Neural crest cell (in vitro differentiated cells): ENCODE results near the gene TRIM67. TPM values are rescaled to one million over a fixed set of nuclear protein-coding genes. Genes with fewer than 3 reads are reported as not detected.

ENCODE experiments used
- DNase-seq: peaks from one replicate; pipeline ENCODE4 v3.0.0; 2021; ENCODE audit warnings: low read depth, mixed read lengths, low spot score
- H3K27ac Mint-ChIP-seq: one replicate; pipeline ENCODE4 v1.8.0; 2021; ENCODE audit warnings: mild to moderate bottlenecking, mixed read lengths; ENCODE audit not compliant: unreplicated experiment
- H3K27me3 Mint-ChIP-seq: 2 replicates; pipeline ENCODE4 v1.8.0; 2021; ENCODE audit warnings: low read depth, mild to moderate bottlenecking, mixed read lengths
- H3K36me3 Mint-ChIP-seq: 2 replicates; pipeline ENCODE4 v1.8.0; 2021; ENCODE audit warnings: low read depth, mild to moderate bottlenecking, mixed read lengths
- H3K4me1 Mint-ChIP-seq: 2 replicates; pipeline ENCODE4 v1.8.0; 2021; ENCODE audit warnings: mixed read lengths
- H3K4me3 Mint-ChIP-seq: one replicate; pipeline ENCODE4 v1.8.0; 2021; ENCODE audit warnings: mild to moderate bottlenecking, mixed read lengths
- H3K9me3 Mint-ChIP-seq: 2 replicates; pipeline ENCODE4 v1.8.0; 2021; ENCODE audit warnings: mixed read lengths
- total RNA-seq: library from RNA; stranded (reverse); gene quantifications from 2 replicates; pipeline ENCODE4 v1.2.1, GENCODE V29; 2021
- TF ChIP-seq, protein P1 (sequence below): fragments of 200-600 bp; sonication (generic); conservative IDR thresholded peaks from 2 replicates; pipeline ENCODE4 v1.5.0; 2021; ENCODE audit warnings: antibody characterized with exemption, mild to moderate bottlenecking

Gene TRIM67
- total RNA-seq, 1 donor from 2014 or later: 1.9 TPM

DNA sequence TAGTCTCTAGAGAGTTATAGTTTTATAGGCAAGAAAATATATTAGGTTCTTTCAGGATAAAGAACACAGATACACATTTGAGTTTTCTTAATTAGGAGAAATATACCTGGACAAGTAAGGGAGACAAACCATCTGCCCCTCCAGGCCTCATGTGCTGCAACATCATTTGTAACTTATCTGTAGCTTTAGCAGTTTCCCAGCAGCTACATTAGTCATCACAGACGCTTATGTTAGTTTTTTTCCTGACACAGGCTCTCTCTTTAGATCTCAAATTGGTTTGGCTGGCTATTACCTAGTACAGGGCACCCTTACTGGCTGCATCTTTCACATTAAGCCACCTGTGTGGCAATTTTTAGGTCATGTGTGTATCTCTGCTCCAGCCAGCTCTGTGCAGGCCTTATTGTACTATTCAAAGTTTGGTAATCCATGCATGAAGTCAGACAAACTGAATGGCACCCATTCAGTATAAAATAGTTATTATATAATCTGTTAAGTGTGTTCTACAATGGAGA lies 105.0 kb downstream of the TRIM67 start:
- H3K4me1 Mint-ChIP-seq: no peaks in the 10 kb centered on the region

More for the DNA sequence above, 105.0 kb downstream of the TRIM67 start:
- Mint-ChIP-seq H3K27ac (no peak overlapping the region), H3K27me3 (no peaks in the 10 kb centered on the region), H3K4me3 (no peak overlapping the region), H3K36me3 (peaks cover 20% of the 10 kb centered on the region), H3K9me3 (no peaks in the 10 kb centered on the region)
- no peak for DNase-seq
- TF ChIP-seq, protein P1, sequence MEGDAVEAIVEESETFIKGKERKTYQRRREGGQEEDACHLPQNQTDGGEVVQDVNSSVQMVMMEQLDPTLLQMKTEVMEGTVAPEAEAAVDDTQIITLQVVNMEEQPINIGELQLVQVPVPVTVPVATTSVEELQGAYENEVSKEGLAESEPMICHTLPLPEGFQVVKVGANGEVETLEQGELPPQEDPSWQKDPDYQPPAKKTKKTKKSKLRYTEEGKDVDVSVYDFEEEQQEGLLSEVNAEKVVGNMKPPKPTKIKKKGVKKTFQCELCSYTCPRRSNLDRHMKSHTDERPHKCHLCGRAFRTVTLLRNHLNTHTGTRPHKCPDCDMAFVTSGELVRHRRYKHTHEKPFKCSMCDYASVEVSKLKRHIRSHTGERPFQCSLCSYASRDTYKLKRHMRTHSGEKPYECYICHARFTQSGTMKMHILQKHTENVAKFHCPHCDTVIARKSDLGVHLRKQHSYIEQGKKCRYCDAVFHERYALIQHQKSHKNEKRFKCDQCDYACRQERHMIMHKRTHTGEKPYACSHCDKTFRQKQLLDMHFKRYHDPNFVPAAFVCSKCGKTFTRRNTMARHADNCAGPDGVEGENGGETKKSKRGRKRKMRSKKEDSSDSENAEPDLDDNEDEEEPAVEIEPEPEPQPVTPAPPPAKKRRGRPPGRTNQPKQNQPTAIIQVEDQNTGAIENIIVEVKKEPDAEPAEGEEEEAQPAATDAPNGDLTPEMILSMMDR: no peak

Other genes starting within 250 kb of the TRIM67 start
- gene TTC13, start 183.2 kb upstream of the TRIM67 start, total RNA-seq: 19.7 and 20.9 TPM in 2 replicates
- 19.2 and 19.5 TPM in 2 replicates for gene ARV1, start 183.0 kb upstream of the TRIM67 start, total RNA-seq
- 15.1 and 16.0 TPM in 2 replicates for gene FAM89A, start 121.8 kb upstream of the TRIM67 start, total RNA-seq
- 69.2 and 70.3 TPM in 2 replicates for gene GNPAT, start 79.2 kb downstream of the TRIM67 start, total RNA-seq
- gene EXOC8, start 175.8 kb downstream of the TRIM67 start, total RNA-seq: 9.1 and 10.1 TPM in 2 replicates
- gene SPRTN, start 176.2 kb downstream of the TRIM67 start, total RNA-seq: 16.0 and 17.2 TPM in 2 replicates